HL-60/S4 treated with phorbol 12-myristate 13-acetate at 8.2 ng/mL for 4 days and 3 days (cell line): ENCODE data around the gene USP17L20.
"Not testable (repeated sequence)": the region's sequence is repeated elsewhere in the genome, so short reads cannot be mapped to it uniquely, and the experiment has no call there.

ENCODE experiments used
- in situ Hi-C: fragments of 300-500 bp; cut with MboI; formaldehyde crosslinking; loops from 2 replicates; pipeline ENCODE4 v1.15.0; 2022; ENCODE audit warnings: low sequenced_read_pairs

The USP17L20 gene

GRCh38 chr4:9257824-9258223 lies at the start of gene USP17L20:
TSS of gene USP17L20 (plus strand) at chr4:9258124. CDS start at chr4:9258124, 0 bp downstream.
- in situ Hi-C loops = not testable (repeated sequence)

- in situ Hi-C loops = not testable (repeated sequence)
These were observed 47.6 kb upstream of the USP17L20 start, which contains the start of gene USP17L10 for GRCh38 chr4:9210357-9210756. TSS of gene USP17L10 (plus strand) at chr4:9210657. CDS start at chr4:9210657, 0 bp downstream.

- in situ Hi-C loops = not testable (repeated sequence)
These were observed 43.2 kb upstream of the USP17L20 start for GRCh38 chr4:9214701-9215100.

- in situ Hi-C loops = not testable (repeated sequence)
These were observed 42.8 kb upstream of the USP17L20 start, which contains the start of gene USP17L11 for GRCh38 chr4:9215105-9215504. TSS of gene USP17L11 (plus strand) at chr4:9215405. CDS start at chr4:9215405, 0 bp downstream.

GRCh38 chr4:9219852-9220251 lies 38.1 kb upstream of the USP17L20 start, which contains the start of gene USP17L12:
TSS of gene USP17L12 (plus strand) at chr4:9220152. CDS start at chr4:9220152, 0 bp downstream.
- in situ Hi-C loops = not testable (repeated sequence)

- in situ Hi-C loops = not testable (repeated sequence)
These were observed 33.3 kb upstream of the USP17L20 start, which contains the start of gene USP17L13 for GRCh38 chr4:9224596-9224995. TSS of gene USP17L13 (plus strand) at chr4:9224896. CDS start at chr4:9224896, 0 bp downstream.

GRCh38 chr4:9230249-9230648 lies 27.7 kb upstream of the USP17L20 start:
- in situ Hi-C loops = not testable (repeated sequence)

- in situ Hi-C loops = not testable (repeated sequence)
These were observed 23.8 kb upstream of the USP17L20 start, which contains the start of gene USP17L15 for GRCh38 chr4:9234085-9234484. TSS of gene USP17L15 (plus strand) at chr4:9234385. CDS start at chr4:9234385, 0 bp downstream.

- in situ Hi-C loops = not testable (repeated sequence)
These were observed 19.5 kb upstream of the USP17L20 start for GRCh38 chr4:9238461-9238860.

- in situ Hi-C loops = not testable (repeated sequence)
These were observed 14.3 kb upstream of the USP17L20 start, which contains the start of gene USP17L17 for GRCh38 chr4:9243579-9243978. TSS of gene USP17L17 (plus strand) at chr4:9243879. CDS start at chr4:9243879, 0 bp downstream.

- in situ Hi-C loops = not testable (repeated sequence)
These were observed 9.8 kb upstream of the USP17L20 start, which contains the start of gene USP17L18 for GRCh38 chr4:9247953-9248680. TSS of gene USP17L18 (plus strand) at chr4:9248630. CDS start at chr4:9248630, 0 bp downstream.

- in situ Hi-C loops = not testable (repeated sequence)
These were observed 4.8 kb upstream of the USP17L20 start, which contains the start of gene USP17L19 for GRCh38 chr4:9253078-9253477. TSS of gene USP17L19 (plus strand) at chr4:9253378. CDS start at chr4:9253378, 0 bp downstream.

GRCh38 chr4:9262572-9262971 lies 4.6 kb downstream of the USP17L20 start, which contains the start of gene USP17L21:
TSS of gene USP17L21 (plus strand) at chr4:9262872. CDS start at chr4:9262872, 0 bp downstream.
- in situ Hi-C loops = not testable (repeated sequence)

- in situ Hi-C loops = not testable (repeated sequence)
These were observed 9.4 kb downstream of the USP17L20 start, which contains the start of gene USP17L22 for GRCh38 chr4:9267319-9267718. TSS of gene USP17L22 (plus strand) at chr4:9267619. CDS start at chr4:9267619, 0 bp downstream.

- in situ Hi-C loops = not testable (repeated sequence)
These were observed 13.8 kb downstream of the USP17L20 start for GRCh38 chr4:9271719-9272118.
